ENCODE results near the gene DAP.

Gene DAP

GRCh38 chr5:10707198-10708142 is 53.6 kb downstream of the DAP start:
- H3K4me3 ChIP-seq (ENCODE audit: low read depth, low read length), result no peak overlapping the region
- DNase-seq (ENCODE audit: low read depth), result no peak
- TF ChIP-seq CTCF (IDR thresholded peaks at IDR 0.05; ENCODE audit: insufficient read depth, low read depth, low read length, missing control alignments), result no peak

- DNase-seq (ENCODE audit: low read depth), result no peak
- H3K4me3 ChIP-seq (ENCODE audit: low read depth, low read length), result no peak overlapping the region
- TF ChIP-seq CTCF (IDR thresholded peaks at IDR 0.05; ENCODE audit: insufficient read depth, low read depth, low read length, missing control alignments), result no peak
Measured at GRCh38 chr5:10706326-10706725, 54.7 kb downstream of the DAP start.

- DNase-seq (ENCODE audit: low read depth), result no peak
- no peak overlapping the region for H3K4me3 ChIP-seq (ENCODE audit: low read depth, low read length)
- no peak for TF ChIP-seq CTCF (IDR thresholded peaks at IDR 0.05; ENCODE audit: insufficient read depth, low read depth, low read length, missing control alignments)
Measured at GRCh38 chr5:10705747-10706146, 55.3 kb downstream of the DAP start.

GRCh38 chr5:10704949-10705621 is 55.9 kb downstream of the DAP start:
- peak; percentile 58 for DNase-seq (ENCODE audit: low read depth)
- TF ChIP-seq CTCF (IDR thresholded peaks at IDR 0.05; ENCODE audit: insufficient read depth, low read depth, low read length, missing control alignments), result no peak
- H3K4me3 ChIP-seq (ENCODE audit: low read depth, low read length), result no peak overlapping the region

- no peak for DNase-seq (ENCODE audit: low read depth)
- no peak overlapping the region for H3K4me3 ChIP-seq (ENCODE audit: low read depth, low read length)
- TF ChIP-seq CTCF (IDR thresholded peaks at IDR 0.05; ENCODE audit: insufficient read depth, low read depth, low read length, missing control alignments), result no peak
Measured at GRCh38 chr5:10703676-10704075, 57.4 kb downstream of the DAP start.

GRCh38 chr5:10702911-10703491 is 58.0 kb downstream of the DAP start:
- no peak for DNase-seq (ENCODE audit: low read depth)
- H3K4me3 ChIP-seq (ENCODE audit: low read depth, low read length), result no peak overlapping the region
- TF ChIP-seq CTCF (IDR thresholded peaks at IDR 0.05; ENCODE audit: insufficient read depth, low read depth, low read length, missing control alignments), result no peak

Data from GM12865 (cell line).